Vagina (tissue), 2 donors: ENCODE results near the gene GFI1.

Experiments
- CTCF ChIP-seq, 3 experiments: fragments of 450-650 bp in 2 of 3; fragments of 200-600 bp in 1 of 3; sonication (generic) in 1 of 3; IDR thresholded peaks; one replicate each; pipeline ENCODE4 v1.5.1; 2017 to 2019; ENCODE audit warnings: antibody characterized with exemption in 3 of 3, mild to moderate bottlenecking in 2 of 3, moderate library complexity in 2 of 3
- POLR2A ChIP-seq, 2 donors: fragments of 450-650 bp; IDR thresholded peaks; one replicate each; pipeline ENCODE4 v1.6.1; 2017; ENCODE audit warnings: antibody characterized with exemption in 2 of 2, mild to moderate bottlenecking in 2 of 2, moderate library complexity in 2 of 2
- POLR2AphosphoS5 ChIP-seq, 2 donors: sonication (generic); formaldehyde crosslinking; IDR thresholded peaks; one replicate each; pipeline ENCODE4 v1.9.0; 2017; ENCODE audit warnings: antibody characterized with exemption in 2 of 2, mild to moderate bottlenecking in 2 of 2, low read depth in 1 of 2; ENCODE audit not compliant: insufficient read depth in 1 of 2

- TF ChIP-seq CTCF (IDR thresholded peaks at IDR 0.05) (no peak), POLR2A (IDR thresholded peaks at IDR 0.05) (no peak), POLR2AphosphoS5 (IDR thresholded peaks at IDR 0.05; ENCODE audit: insufficient read depth in 1 of 2, low read depth in 1 of 2) (no peak)
These were observed 417 bp upstream of the GFI1 start for GRCh38 chr1:92487078-92487605.
